Coronary artery (tissue), 2 donors: ENCODE measurements around the gene SULT2B1.

Experiments
- DNase-seq: peaks from one replicate; pipeline ENCODE4 v3.0.0-alpha.2; 2017; ENCODE audit warnings: low spot score
- H3K27ac ChIP-seq, 2 donors: fragments of 200-600 bp; sonication (generic); one replicate each; pipeline ENCODE4 v1.5.1; 2016 to 2019
- H3K4me3 ChIP-seq: fragments of 200-600 bp; sonication (generic); 2 replicates; pipeline ENCODE4 v1.5.1; 2016; ENCODE audit warnings: mild to moderate bottlenecking, moderate library complexity
- TF ChIP-seq, protein P1 (sequence below): fragments of 200-600 bp; sonication (generic); IDR thresholded peaks from one replicate; pipeline ENCODE4 v1.5.1; 2019; ENCODE audit warnings: antibody characterized with exemption

Gene SULT2B1

DNA sequence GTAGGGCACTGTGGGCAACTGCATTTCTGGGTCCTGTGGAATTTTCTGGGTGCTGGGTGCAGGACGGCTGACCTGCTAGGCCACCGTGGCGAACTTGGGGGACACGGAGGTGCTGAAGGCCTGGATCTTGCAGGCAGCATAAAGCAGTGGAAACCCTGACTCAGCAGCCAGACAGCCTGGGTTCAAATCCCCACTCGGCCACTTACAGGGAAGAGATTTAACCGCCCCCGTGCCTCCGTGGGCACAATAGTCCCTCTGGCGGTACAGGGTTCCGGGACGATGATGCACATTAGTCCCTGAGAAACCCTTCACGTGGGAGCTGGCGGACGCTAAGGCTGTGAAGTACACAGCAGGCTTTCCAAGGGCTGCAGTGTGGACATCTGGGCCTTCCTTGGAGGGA lies 59.9 kb downstream of the SULT2B1 start:
- no peak for DNase-seq
- no peak overlapping the region for H3K4me3 ChIP-seq
- TF ChIP-seq, protein P1, sequence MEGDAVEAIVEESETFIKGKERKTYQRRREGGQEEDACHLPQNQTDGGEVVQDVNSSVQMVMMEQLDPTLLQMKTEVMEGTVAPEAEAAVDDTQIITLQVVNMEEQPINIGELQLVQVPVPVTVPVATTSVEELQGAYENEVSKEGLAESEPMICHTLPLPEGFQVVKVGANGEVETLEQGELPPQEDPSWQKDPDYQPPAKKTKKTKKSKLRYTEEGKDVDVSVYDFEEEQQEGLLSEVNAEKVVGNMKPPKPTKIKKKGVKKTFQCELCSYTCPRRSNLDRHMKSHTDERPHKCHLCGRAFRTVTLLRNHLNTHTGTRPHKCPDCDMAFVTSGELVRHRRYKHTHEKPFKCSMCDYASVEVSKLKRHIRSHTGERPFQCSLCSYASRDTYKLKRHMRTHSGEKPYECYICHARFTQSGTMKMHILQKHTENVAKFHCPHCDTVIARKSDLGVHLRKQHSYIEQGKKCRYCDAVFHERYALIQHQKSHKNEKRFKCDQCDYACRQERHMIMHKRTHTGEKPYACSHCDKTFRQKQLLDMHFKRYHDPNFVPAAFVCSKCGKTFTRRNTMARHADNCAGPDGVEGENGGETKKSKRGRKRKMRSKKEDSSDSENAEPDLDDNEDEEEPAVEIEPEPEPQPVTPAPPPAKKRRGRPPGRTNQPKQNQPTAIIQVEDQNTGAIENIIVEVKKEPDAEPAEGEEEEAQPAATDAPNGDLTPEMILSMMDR: no peak
- no peak overlapping the region for H3K27ac ChIP-seq

DNA sequence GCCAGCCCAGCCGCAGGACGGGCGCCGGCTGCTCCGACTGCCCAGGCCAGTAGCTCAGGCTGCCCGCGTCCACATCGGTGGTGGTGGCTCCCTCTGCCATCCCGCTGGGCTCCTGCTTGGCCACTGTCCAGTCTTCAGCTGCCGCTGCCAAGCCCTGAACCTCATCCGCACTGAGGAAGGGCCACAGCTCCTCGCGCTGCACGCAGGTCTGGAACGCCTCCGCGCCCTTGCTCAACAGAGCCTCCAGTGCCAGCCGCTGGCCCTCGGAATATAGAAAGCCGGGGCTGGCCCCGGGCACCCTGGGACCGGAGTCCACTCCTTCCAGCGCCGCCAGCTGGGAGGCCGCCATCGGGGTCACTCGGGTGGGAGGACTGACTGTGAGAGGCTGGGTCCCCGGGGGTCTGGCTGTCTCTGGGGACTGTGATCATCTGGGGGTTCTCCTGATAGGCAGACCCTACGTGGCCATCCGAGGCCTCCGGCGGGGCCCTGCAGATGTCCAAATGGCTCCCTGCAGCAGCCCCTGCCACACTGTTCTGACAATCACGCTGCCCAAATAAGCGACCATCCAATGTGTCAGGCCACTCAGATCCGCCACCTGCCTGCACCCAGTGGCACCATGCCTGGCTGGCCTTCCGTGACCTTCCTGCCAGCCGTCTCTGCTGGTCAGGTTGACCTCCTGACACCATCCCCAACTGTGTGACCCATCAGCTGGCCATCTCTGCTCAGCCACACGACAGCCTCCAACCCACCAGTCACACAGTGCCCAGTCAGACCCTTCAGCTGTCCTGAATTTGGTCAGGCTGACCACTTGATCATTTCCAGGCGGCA lies 61.3 kb downstream of the SULT2B1 start:
- TF ChIP-seq, protein P1: no peak
- Histone ChIP-seq H3K4me3 (no peak overlapping the region), H3K27ac (no peak overlapping the region)
- no peak for DNase-seq

DNA sequence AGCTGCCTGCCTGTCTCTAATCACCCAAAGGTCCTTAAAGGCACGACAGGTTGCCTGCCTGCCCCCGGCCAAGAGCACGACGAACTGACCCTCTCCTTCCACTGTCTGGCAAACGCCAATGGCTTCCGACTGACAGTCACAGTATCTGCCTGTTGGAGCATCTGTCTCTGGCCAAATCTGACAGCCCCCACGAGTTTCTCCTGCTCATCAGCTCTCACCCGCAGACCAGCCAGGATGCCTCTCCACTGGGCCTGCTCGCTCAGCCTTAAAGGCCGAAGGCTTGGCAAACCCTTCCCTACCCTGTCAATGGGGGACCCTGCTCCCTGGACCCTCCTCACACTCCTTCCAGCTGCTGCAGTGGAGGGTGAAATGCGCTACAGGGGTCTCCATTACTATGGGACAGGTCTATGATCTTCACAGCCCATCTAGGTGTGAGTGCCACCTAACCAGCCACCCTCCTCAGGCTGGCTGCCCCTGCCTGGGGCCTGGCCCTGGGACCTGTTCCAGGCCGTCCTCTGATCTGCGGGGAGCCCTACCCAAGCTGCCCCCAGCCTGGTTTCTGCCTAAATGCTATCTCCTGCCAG lies 62.0 kb downstream of the SULT2B1 start:
- DNase-seq: no peak
- H3K4me3 ChIP-seq: no peak overlapping the region
- TF ChIP-seq, protein P1: no peak
- H3K27ac ChIP-seq: no peak overlapping the region

DNA sequence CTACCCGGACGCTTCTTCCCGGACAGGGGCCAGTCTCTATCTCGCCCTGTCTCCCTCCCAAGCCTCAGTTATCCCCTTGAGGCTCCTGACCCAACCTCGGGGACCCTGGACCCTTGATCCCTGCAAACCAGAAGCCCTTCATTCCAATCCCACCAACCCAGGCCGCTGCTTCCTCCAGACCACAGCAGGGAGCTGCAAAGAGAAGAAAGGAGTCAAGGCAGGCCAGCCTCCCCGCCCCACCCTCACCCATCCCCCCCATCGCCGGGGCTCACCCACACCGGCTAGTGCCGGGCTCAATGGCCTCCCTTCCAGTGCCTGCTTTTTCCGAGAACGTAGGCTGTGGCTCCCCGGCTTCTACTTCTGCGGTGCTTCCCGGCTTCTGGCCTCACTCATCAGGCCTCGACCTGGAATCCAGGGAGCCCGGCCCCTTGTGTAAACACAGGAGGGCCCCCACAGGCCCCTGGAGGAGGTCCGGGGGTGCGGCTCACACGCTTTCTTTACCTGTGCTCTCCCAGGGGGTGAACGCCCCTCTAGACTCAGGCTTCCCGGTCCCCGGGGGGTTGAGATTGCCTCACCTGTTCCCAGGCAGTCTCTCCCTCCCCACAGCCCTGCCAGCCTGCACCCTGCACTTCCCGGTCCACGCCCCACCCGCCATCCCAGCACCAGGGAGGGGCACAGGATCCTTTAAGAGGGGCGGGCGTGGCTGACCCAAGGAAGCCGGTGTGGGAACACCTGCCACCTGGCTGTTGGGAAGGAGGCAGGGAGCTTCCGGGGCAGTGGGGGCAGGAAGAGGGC lies 62.7 kb downstream of the SULT2B1 start, which contains the start of gene FAM83E:
Gene FAM83E (minus strand): TSS at position 641 of the 795 bp plus-strand sequence. CDS start 1,704 bp downstream, outside the sequence.
- no peak within 1 kb of the TSS for H3K27ac ChIP-seq
- no peak for DNase-seq
- no peak within 1 kb of the TSS for H3K4me3 ChIP-seq
- TF ChIP-seq, protein P1: no peak

DNA sequence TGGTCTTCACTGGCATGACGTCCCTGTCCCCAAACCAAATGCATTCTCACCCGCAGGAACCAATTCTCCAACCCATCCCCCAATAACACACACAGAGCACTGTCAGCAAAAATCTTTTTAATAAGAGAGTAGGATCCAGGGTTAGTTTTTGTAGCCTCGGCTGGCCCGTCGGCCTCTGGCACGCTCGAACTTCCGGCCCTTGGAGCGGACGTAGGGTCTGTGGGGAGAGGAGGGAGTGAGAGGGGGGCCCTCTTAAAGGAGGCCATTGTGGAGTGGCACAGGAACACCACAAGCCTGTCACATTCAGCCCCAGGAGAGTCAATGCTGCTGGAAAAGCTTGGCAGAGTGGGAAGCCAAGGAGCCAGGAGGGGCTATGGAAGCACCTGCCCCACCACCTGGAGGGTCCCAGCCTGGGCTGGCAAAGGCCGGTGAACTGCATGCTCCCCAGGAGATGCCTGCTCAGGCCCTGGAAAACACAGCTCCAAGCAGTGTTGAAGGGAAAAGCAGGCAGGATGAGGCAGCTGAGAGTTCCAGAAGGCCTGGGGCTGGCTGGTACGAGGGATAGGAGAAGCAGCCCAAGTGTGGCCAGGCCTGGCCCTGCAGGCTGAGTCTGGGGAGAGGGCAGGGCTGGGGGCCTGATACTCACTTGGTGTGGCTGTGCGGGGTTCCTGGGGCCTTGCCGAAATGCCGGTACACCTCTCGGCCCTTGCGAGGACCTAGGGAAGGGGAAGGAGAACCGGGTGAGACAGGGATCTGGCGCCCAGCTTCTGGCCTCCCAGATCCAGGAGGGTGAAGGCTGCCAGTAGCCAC lies 63.5 kb downstream of the SULT2B1 start:
- TF ChIP-seq, protein P1: no peak
- H3K4me3 ChIP-seq: no peak overlapping the region
- no peak for DNase-seq

DNA sequence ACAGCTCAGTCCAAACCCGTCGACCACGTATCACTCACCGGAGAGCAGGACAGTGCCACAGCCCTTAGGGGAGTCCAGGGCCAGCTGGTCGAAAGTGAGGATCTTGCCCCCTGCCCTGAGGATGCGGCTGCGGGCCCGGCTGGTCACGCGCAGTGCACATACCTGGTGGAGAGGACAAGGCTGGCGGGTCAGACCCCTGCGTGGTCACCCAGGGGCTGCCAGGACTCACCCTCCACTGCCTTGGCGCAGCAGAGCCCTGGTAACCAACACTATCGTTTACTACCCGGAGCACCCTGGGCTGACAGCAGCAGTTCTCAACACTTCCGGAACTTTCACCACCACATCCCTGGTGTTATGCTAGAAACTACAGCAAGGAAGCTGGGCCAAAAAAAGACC lies 64.1 kb downstream of the SULT2B1 start:
- DNase-seq: no peak
- no peak overlapping the region for H3K27ac ChIP-seq
- TF ChIP-seq, protein P1: no peak
- no peak overlapping the region for H3K4me3 ChIP-seq

More for the DNA sequence above, 63.5 kb downstream of the SULT2B1 start:
- H3K27ac ChIP-seq: no peak overlapping the region
